Activated T-helper 1 cell treated with Interleukin-2 at 50 U/mL for 16 hours (primary cell): ENCODE data around the gene RPL28.
"Not testable (repeated sequence)": the region's sequence is repeated elsewhere in the genome, so short reads cannot be mapped to it uniquely, and the experiment has no call there.

ENCODE experiments used
- DNase-seq: peaks from one replicate; pipeline ENCODE4 v3.0.0-alpha.2; 2020; ENCODE audit warnings: low read depth

RPL28 gene

GRCh38 chr19:55426042-55426441 lies 40.3 kb downstream of the RPL28 start:
- no peak for DNase-seq

GRCh38 chr19:55431183-55431582 lies 45.5 kb downstream of the RPL28 start:
- DNase-seq, result no peak

GRCh38 chr19:55432241-55432959 lies 46.7 kb downstream of the RPL28 start:
- no peak for DNase-seq

- DNase-seq, result no peak
Measured at GRCh38 chr19:55433292-55433691, 47.6 kb downstream of the RPL28 start.

- no peak for DNase-seq
Measured at GRCh38 chr19:55434356-55434919, 48.7 kb downstream of the RPL28 start.

- no peak for DNase-seq
Measured at GRCh38 chr19:55435020-55435419, 49.3 kb downstream of the RPL28 start.

GRCh38 chr19:55436847-55437246 lies 51.1 kb downstream of the RPL28 start:
- DNase-seq, result no peak

- DNase-seq, result no peak
Measured at GRCh38 chr19:55437410-55437809, 51.7 kb downstream of the RPL28 start.

GRCh38 chr19:55439052-55439451 lies 53.3 kb downstream of the RPL28 start:
- DNase-seq, result no peak

- DNase-seq, result no peak
Measured at GRCh38 chr19:55440411-55441105, 54.8 kb downstream of the RPL28 start.

- no peak for DNase-seq
Measured at GRCh38 chr19:55441319-55441691, 55.6 kb downstream of the RPL28 start.

- no peak for DNase-seq
Measured at GRCh38 chr19:55441692-55442321, 56.1 kb downstream of the RPL28 start.

GRCh38 chr19:55442372-55442961 lies 56.7 kb downstream of the RPL28 start:
- no peak for DNase-seq

- DNase-seq, result no peak
Measured at GRCh38 chr19:55443045-55443823, 57.5 kb downstream of the RPL28 start, which contains the start of gene SHISA7. SHISA7 (minus strand) TSS chr19:55443300; CDS start chr19:55442863, 437 bp downstream.

GRCh38 chr19:55443824-55444480 lies 58.2 kb downstream of the RPL28 start:
- no peak for DNase-seq

GRCh38 chr19:55444646-55445045 lies 58.9 kb downstream of the RPL28 start:
- no peak for DNase-seq

GRCh38 chr19:55446060-55446459 lies 60.3 kb downstream of the RPL28 start:
- no peak for DNase-seq

- DNase-seq, result no peak
Measured at GRCh38 chr19:55447421-55448174, 61.9 kb downstream of the RPL28 start.

GRCh38 chr19:55448175-55448490 lies 62.4 kb downstream of the RPL28 start:
- DNase-seq, result not testable (repeated sequence)

- no peak for DNase-seq
Measured at GRCh38 chr19:55449469-55449868, 63.7 kb downstream of the RPL28 start.
